Measurements from ENCODE around the gene IZUMO1R. TPM values are rescaled to one million over a fixed set of nuclear protein-coding genes. Genes with fewer than 3 reads are reported as not detected.
"Not testable (repeated sequence)": the region's sequence is repeated elsewhere in the genome, so short reads cannot be mapped to it uniquely, and the experiment has no call there.

IZUMO1R gene
- polyA plus RNA-seq, 1 of the 3 experiments (the other 2 are of a cell fraction): 0.43 TPM

DNA sequence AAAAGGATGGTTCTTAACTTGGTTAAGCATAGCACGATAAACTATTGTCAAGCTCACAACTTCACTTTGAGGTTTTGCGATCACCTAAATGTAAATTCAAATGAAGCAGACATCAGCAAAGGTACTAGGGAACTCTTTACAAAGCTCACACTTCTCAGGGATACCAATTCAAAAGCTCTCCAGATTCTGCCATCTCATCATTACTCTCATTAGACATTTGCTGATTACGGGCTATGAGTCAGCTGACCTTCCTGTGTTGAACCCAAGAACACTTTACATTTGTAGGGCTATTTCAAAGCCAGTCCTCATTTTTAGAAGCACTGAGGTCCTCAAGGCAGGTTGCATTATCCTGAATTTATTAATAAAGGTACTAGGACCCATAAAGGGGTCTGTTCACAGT, 28.4 kb upstream of the IZUMO1R start:
- H3K79me2 ChIP-seq (ENCODE audit: insufficient read depth): no peaks in the 10 kb centered on the region
- H3K27me3 ChIP-seq (ENCODE audit: insufficient read depth): no peaks in the 10 kb centered on the region
- H4K20me1 ChIP-seq (ENCODE audit: insufficient read depth): no peaks in the 10 kb centered on the region
- H3K9ac ChIP-seq: no peak overlapping the region
- no peaks in the 10 kb centered on the region for H3K9me3 ChIP-seq
- no peaks in the 10 kb centered on the region for H3K9me2 ChIP-seq
- no peaks in the 10 kb centered on the region for H3K36me3 ChIP-seq (replicated peaks in 1 of 2; ENCODE audit: control insufficient read depth in 1 of 2, insufficient read depth in 2 of 2, low read length in 1 of 2)
- TF ChIP-seq, protein P1, sequence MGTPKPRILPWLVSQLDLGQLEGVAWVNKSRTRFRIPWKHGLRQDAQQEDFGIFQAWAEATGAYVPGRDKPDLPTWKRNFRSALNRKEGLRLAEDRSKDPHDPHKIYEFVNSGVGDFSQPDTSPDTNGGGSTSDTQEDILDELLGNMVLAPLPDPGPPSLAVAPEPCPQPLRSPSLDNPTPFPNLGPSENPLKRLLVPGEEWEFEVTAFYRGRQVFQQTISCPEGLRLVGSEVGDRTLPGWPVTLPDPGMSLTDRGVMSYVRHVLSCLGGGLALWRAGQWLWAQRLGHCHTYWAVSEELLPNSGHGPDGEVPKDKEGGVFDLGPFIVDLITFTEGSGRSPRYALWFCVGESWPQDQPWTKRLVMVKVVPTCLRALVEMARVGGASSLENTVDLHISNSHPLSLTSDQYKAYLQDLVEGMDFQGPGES (IDR thresholded peaks at IDR 0.05; ENCODE audit: low read depth, low read length): no peak
- TF ChIP-seq GABPA (IDR thresholded peaks at IDR 0.05; ENCODE audit: low read depth) (no peak), RFX5 (IDR thresholded peaks at IDR 0.05; ENCODE audit: low read length) (no peak), JUND (IDR thresholded peaks at IDR 0.05) (no peak), NRF1 (IDR thresholded peaks at IDR 0.05; ENCODE audit: low read depth, low read length) (no peak)
- TF ChIP-seq, protein P2, sequence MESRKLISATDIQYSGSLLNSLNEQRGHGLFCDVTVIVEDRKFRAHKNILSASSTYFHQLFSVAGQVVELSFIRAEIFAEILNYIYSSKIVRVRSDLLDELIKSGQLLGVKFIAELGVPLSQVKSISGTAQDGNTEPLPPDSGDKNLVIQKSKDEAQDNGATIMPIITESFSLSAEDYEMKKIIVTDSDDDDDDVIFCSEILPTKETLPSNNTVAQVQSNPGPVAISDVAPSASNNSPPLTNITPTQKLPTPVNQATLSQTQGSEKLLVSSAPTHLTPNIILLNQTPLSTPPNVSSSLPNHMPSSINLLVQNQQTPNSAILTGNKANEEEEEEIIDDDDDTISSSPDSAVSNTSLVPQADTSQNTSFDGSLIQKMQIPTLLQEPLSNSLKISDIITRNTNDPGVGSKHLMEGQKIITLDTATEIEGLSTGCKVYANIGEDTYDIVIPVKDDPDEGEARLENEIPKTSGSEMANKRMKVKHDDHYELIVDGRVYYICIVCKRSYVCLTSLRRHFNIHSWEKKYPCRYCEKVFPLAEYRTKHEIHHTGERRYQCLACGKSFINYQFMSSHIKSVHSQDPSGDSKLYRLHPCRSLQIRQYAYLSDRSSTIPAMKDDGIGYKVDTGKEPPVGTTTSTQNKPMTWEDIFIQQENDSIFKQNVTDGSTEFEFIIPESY (IDR thresholded peaks at IDR 0.05; ENCODE audit: borderline replicate concordance, low read depth): no peak
- H3K4me3 ChIP-seq (ENCODE audit: low read depth in 2 of 2, low read length in 1 of 2): no peak overlapping the region
- CTCF ChIA-PET: interaction anchor here (0.8 to 1.3 kb wide), 2 partner anchors 25 to 355 kb away, joined by 3 read pairs; no protein-coding TSS in a partner anchor
- WGBS (ENCODE audit: low lambda C conversion rate): 63% methylated on average over 3 of the region's 3 CpGs
- DNase-seq: no peak
- H3K27ac ChIP-seq (ENCODE audit: low read depth in 2 of 2, low read length in 1 of 2): no peak overlapping the region
- POLR2A ChIA-PET: no interaction called here
- H2AFZ ChIP-seq (ENCODE audit: low read depth): no peak overlapping the region
- no peaks in the 10 kb centered on the region for H3K4me1 ChIP-seq (ENCODE audit: control insufficient read depth in 1 of 2, insufficient read depth in 2 of 2, low read depth in 1 of 2, low read length in 1 of 2)
- no peaks in the 10 kb centered on the region for H3F3A ChIP-seq (replicated peaks; ENCODE audit: insufficient read depth)
- H3K4me2 ChIP-seq: no peak overlapping the region

DNA sequence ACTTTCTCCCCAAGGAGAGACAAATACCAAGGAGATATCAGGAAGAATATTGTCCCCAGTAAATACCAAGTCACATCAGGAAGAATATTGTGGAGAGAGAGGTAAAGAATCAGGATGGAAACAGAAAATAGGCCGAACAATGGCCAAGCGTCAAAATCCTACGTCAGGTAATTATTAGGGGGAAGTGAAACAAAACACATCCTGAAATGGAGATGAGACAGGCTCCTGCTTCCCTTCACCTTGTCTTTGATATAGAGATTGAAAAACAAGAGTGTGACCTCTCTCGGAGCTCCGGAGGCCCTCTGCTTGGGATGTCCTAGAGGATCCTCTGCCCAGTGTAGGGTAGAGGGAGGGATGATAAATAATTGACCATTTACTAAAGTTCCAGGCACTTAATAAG, 27.4 kb upstream of the IZUMO1R start:
- Histone ChIP-seq H3K9me2 (no peaks in the 10 kb centered on the region), H3K9me3 (no peaks in the 10 kb centered on the region), H3K27me3 (ENCODE audit: insufficient read depth) (no peaks in the 10 kb centered on the region), H3F3A (replicated peaks; ENCODE audit: insufficient read depth) (no peaks in the 10 kb centered on the region), H4K20me1 (ENCODE audit: insufficient read depth) (no peaks in the 10 kb centered on the region), H3K4me1 (ENCODE audit: control insufficient read depth in 1 of 2, insufficient read depth in 2 of 2, low read depth in 1 of 2, low read length in 1 of 2) (no peaks in the 10 kb centered on the region), H2AFZ (ENCODE audit: low read depth) (no peak overlapping the region), H3K4me2 (no peak overlapping the region), H3K4me3 (ENCODE audit: low read depth in 2 of 2, low read length in 1 of 2) (no peak overlapping the region), H3K27ac (ENCODE audit: low read depth in 2 of 2, low read length in 1 of 2) (no peak overlapping the region), H3K79me2 (ENCODE audit: insufficient read depth) (no peaks in the 10 kb centered on the region), H3K9ac (no peak overlapping the region), H3K36me3 (replicated peaks in 1 of 2; ENCODE audit: control insufficient read depth in 1 of 2, insufficient read depth in 2 of 2, low read length in 1 of 2) (no peaks in the 10 kb centered on the region)
- TF ChIP-seq, protein P3, sequence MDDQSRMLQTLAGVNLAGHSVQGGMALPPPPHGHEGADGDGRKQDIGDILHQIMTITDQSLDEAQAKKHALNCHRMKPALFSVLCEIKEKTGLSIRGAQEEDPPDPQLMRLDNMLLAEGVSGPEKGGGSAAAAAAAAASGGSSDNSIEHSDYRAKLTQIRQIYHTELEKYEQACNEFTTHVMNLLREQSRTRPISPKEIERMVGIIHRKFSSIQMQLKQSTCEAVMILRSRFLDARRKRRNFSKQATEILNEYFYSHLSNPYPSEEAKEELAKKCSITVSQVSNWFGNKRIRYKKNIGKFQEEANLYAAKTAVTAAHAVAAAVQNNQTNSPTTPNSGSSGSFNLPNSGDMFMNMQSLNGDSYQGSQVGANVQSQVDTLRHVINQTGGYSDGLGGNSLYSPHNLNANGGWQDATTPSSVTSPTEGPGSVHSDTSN (IDR thresholded peaks at IDR 0.05): no peak
- TF ChIP-seq CHD2 (IDR thresholded peaks at IDR 0.05; ENCODE audit: low read length, partially characterized antibody) (no peak), SMC3 (IDR thresholded peaks at IDR 0.05; ENCODE audit: low read depth, low read length) (no peak), TCF12 (IDR thresholded peaks at IDR 0.05) (no peak), ELF1 (IDR thresholded peaks at IDR 0.05) (no peak), FOXM1 (IDR thresholded peaks at IDR 0.05; ENCODE audit: low read depth) (no peak)
- TF ChIP-seq, protein P1 (IDR thresholded peaks at IDR 0.05; ENCODE audit: low read depth, low read length): no peak
- WGBS (ENCODE audit: low lambda C conversion rate): 67% methylated on average over 5 of the region's 5 CpGs
- POLR2A ChIA-PET: no interaction called here
- CTCF ChIA-PET: interaction anchor here (1.3 kb wide), 1 partner anchor 356 kb away, joined by 3 read pairs; no protein-coding TSS in a partner anchor
- DNase-seq: no peak

DNA sequence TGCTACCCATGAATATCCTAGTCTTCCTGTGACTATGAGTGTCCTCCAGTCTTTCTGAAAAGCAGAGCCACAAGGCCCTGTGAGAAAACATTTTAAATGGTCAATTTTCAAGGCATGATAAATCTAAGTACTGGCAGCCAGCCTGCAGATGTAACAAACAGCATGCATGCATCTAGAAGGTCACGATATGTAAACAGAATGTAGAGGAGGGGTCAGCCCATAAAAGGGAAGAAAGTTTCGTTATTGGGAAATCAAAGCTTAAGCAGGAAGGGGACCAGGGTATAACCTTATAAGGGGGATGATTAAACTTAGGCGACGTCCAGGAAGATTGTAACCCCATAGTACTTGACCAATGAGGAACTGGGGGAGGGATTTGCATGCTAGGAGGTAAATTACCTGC, 26.2 kb upstream of the IZUMO1R start:
- WGBS (ENCODE audit: low lambda C conversion rate): 39% methylated on average over 4 of the region's 4 CpGs
- H2AFZ ChIP-seq (ENCODE audit: low read depth); H3K9ac ChIP-seq; H3K9me3 ChIP-seq; H3K27ac ChIP-seq (ENCODE audit: low read depth in 2 of 2, low read length in 1 of 2); H3K79me2 ChIP-seq (ENCODE audit: insufficient read depth); H3K36me3 ChIP-seq (replicated peaks in 1 of 2; ENCODE audit: control insufficient read depth in 1 of 2, insufficient read depth in 2 of 2, low read length in 1 of 2); H3K9me2 ChIP-seq; CTCF ChIA-PET; POLR2A ChIA-PET; H3F3A ChIP-seq (replicated peaks; ENCODE audit: insufficient read depth); H3K4me2 ChIP-seq; H3K27me3 ChIP-seq (ENCODE audit: insufficient read depth); H3K4me3 ChIP-seq (ENCODE audit: low read depth in 2 of 2, low read length in 1 of 2); H3K4me1 ChIP-seq (ENCODE audit: control insufficient read depth in 1 of 2, insufficient read depth in 2 of 2, low read depth in 1 of 2, low read length in 1 of 2); DNase-seq; H4K20me1 ChIP-seq (ENCODE audit: insufficient read depth): not testable (repeated sequence)
